Chondrocyte (in vitro differentiated cells): ENCODE data around the gene RABGAP1L. TPM values are rescaled to one million over a fixed set of nuclear protein-coding genes. Genes with fewer than 3 reads are reported as not detected.

Experiments used
- DNase-seq: peaks from one replicate; pipeline ENCODE4 v3.0.0; 2021; ENCODE audit warnings: mixed read lengths, low spot score
- H3K27ac Mint-ChIP-seq: one replicate; pipeline ENCODE4 v1.8.0; 2021; ENCODE audit warnings: mild to moderate bottlenecking, moderate library complexity, mixed read lengths; ENCODE audit not compliant: unreplicated experiment
- H3K27me3 Mint-ChIP-seq: 2 replicates; pipeline ENCODE4 v1.8.0; 2021; ENCODE audit warnings: low read depth, mixed read lengths
- H3K36me3 Mint-ChIP-seq: 2 replicates; pipeline ENCODE4 v1.8.0; 2021; ENCODE audit warnings: low read depth, mixed read lengths
- H3K4me1 Mint-ChIP-seq: 2 replicates; pipeline ENCODE4 v1.8.0; 2021; ENCODE audit warnings: low read depth, mild to moderate bottlenecking, mixed read lengths
- H3K4me3 Mint-ChIP-seq: one replicate; pipeline ENCODE4 v1.8.0; 2021; ENCODE audit warnings: mild to moderate bottlenecking, moderate library complexity, mixed read lengths; ENCODE audit not compliant: unreplicated experiment
- H3K9me3 Mint-ChIP-seq: 2 replicates; pipeline ENCODE4 v1.8.0; 2021; ENCODE audit warnings: low read depth, mixed read lengths
- CTCF ChIP-seq: fragments of 200-600 bp; sonication (generic); IDR thresholded peaks from 2 replicates; pipeline ENCODE4 v1.5.0; 2021; ENCODE audit warnings: antibody characterized with exemption, mild to moderate bottlenecking, moderate library complexity
- total RNA-seq: library from RNA; stranded (reverse); gene quantifications from 3 replicates; pipeline ENCODE4 v1.2.1, GENCODE V29; 2021

The RABGAP1L gene
- total RNA-seq, 1 donor from 2014 or later = 27.1 TPM

GRCh38 chr1:174678657-174679056 lies 519.3 kb downstream of the RABGAP1L start:
- TF ChIP-seq CTCF = no peak
- H3K36me3 Mint-ChIP-seq = no peaks in the 10 kb centered on the region

GRCh38 chr1:174680101-174680500 lies 520.8 kb downstream of the RABGAP1L start:
- no peak for TF ChIP-seq CTCF
- Mint-ChIP-seq H3K9me3 (no peaks in the 10 kb centered on the region), H3K27ac (no peak overlapping the region), H3K27me3 (no peaks in the 10 kb centered on the region), H3K4me3 (no peak overlapping the region), H3K4me1 (peaks cover 7% of the 10 kb centered on the region), H3K36me3 (no peaks in the 10 kb centered on the region)
- DNase-seq = no peak

More at GRCh38 chr1:174678657-174679056, 519.3 kb downstream of the RABGAP1L start:
- Mint-ChIP-seq H3K9me3 (no peaks in the 10 kb centered on the region), H3K4me3 (no peak overlapping the region), H3K27ac (no peak overlapping the region), H3K4me1 (peaks cover 7% of the 10 kb centered on the region), H3K27me3 (no peaks in the 10 kb centered on the region)
- no peak for DNase-seq

GRCh38 chr1:174682419-174683008 lies 523.2 kb downstream of the RABGAP1L start:
- TF ChIP-seq CTCF = no peak
- H3K27me3 Mint-ChIP-seq = no peaks in the 10 kb centered on the region
- peaks cover 8% of the 10 kb centered on the region for H3K4me1 Mint-ChIP-seq
- no peak for DNase-seq
- H3K36me3 Mint-ChIP-seq = peaks cover 2% of the 10 kb centered on the region
- peak overlapping the region; percentile 62 for H3K27ac Mint-ChIP-seq
- H3K9me3 Mint-ChIP-seq = no peaks in the 10 kb centered on the region
- H3K4me3 Mint-ChIP-seq = no peak overlapping the region

GRCh38 chr1:174686213-174686612 lies 526.9 kb downstream of the RABGAP1L start:
- no peak for DNase-seq
- Mint-ChIP-seq H3K36me3 (peaks cover 2% of the 10 kb centered on the region), H3K4me3 (no peak overlapping the region), H3K27me3 (no peaks in the 10 kb centered on the region), H3K4me1 (peaks cover 11% of the 10 kb centered on the region), H3K27ac (no peak overlapping the region), H3K9me3 (no peaks in the 10 kb centered on the region)
- no peak for TF ChIP-seq CTCF

GRCh38 chr1:174689524-174689923 lies 530.2 kb downstream of the RABGAP1L start:
- Mint-ChIP-seq H3K27ac (no peak overlapping the region), H3K27me3 (no peaks in the 10 kb centered on the region), H3K36me3 (peaks cover 2% of the 10 kb centered on the region), H3K9me3 (no peaks in the 10 kb centered on the region), H3K4me3 (no peak overlapping the region), H3K4me1 (peaks cover 7% of the 10 kb centered on the region)
- no peak for DNase-seq
- TF ChIP-seq CTCF = no peak
